WERI-Rb-1 (cell line): ENCODE data around the gene IL1RAPL2.
"Not testable (repeated sequence)": the region's sequence is repeated elsewhere in the genome, so short reads cannot be mapped to it uniquely, and the experiment has no call there.

Source experiments
- DNase-seq: peaks from one replicate; pipeline ENCODE4 v3.0.0-alpha.2; 2020
- H3K27ac ChIP-seq: fragments of 250-450 bp; sonication (Bioruptor Pico); 2 replicates; pipeline ENCODE4 v1.5.1; 2020; ENCODE audit warnings: mild to moderate bottlenecking, moderate library complexity
- H3K27me3 ChIP-seq: fragments of 250-450 bp; sonication (Bioruptor Pico); 2 replicates; pipeline ENCODE4 v1.5.1; 2021; ENCODE audit warnings: mild to moderate bottlenecking, low read depth, moderate library complexity; ENCODE audit not compliant: insufficient read depth, severe bottlenecking
- H3K36me3 ChIP-seq: fragments of 250-450 bp; sonication (Bioruptor Pico); 2 replicates; pipeline ENCODE4 v1.5.1; 2020; ENCODE audit warnings: mild to moderate bottlenecking, moderate library complexity
- H3K4me3 ChIP-seq: 2 replicates; pipeline ENCODE4 v1.5.1; 2011; ENCODE audit warnings: low read depth, mild to moderate bottlenecking, control low read depth, low read length
- H3K9me3 ChIP-seq: fragments of 250-450 bp; sonication (Bioruptor Pico); 2 replicates; pipeline ENCODE4 v1.5.1; 2021; ENCODE audit warnings: mild to moderate bottlenecking, moderate library complexity; ENCODE audit not compliant: severe bottlenecking
- CTCF ChIP-seq: IDR thresholded peaks from 2 replicates; pipeline ENCODE4 v1.5.1; 2011; ENCODE audit warnings: low read depth, mild to moderate bottlenecking, control low read depth, inconsistent platforms, low read length

The IL1RAPL2 gene

GRCh38 chrX:105229146-105229545 lies 663.1 kb downstream of the IL1RAPL2 start:
- no peaks in the 10 kb centered on the region for H3K36me3 ChIP-seq
- H3K9me3 ChIP-seq: no peaks in the 10 kb centered on the region
- TF ChIP-seq CTCF: no peak
- H3K27ac ChIP-seq: no peak overlapping the region
- H3K27me3 ChIP-seq: peaks cover 39% of the 10 kb centered on the region
- H3K4me3 ChIP-seq: no peak overlapping the region
- DNase-seq: no peak

GRCh38 chrX:105237407-105237806 lies 671.4 kb downstream of the IL1RAPL2 start:
- H3K9me3 ChIP-seq, H3K4me3 ChIP-seq, DNase-seq, H3K36me3 ChIP-seq, H3K27ac ChIP-seq: not testable (repeated sequence)
- H3K27me3 ChIP-seq: peaks cover 33% of the 10 kb centered on the region

- Histone ChIP-seq H3K9me3 (no peaks in the 10 kb centered on the region), H3K27me3 (peaks cover 21% of the 10 kb centered on the region), H3K4me3 (no peak overlapping the region), H3K36me3 (no peaks in the 10 kb centered on the region), H3K27ac (no peak overlapping the region)
- DNase-seq: no peak
- TF ChIP-seq CTCF: no peak
Observed at GRCh38 chrX:105241056-105241455, 675.1 kb downstream of the IL1RAPL2 start.

GRCh38 chrX:105260291-105261043 lies 694.5 kb downstream of the IL1RAPL2 start:
- Histone ChIP-seq H3K36me3 (no peaks in the 10 kb centered on the region), H3K27me3 (peaks cover 27% of the 10 kb centered on the region), H3K27ac (no peak overlapping the region), H3K9me3 (no peaks in the 10 kb centered on the region), H3K4me3 (no peak overlapping the region)
- TF ChIP-seq CTCF: 0 out of 2 replicates have a peak, but pooled peaks have one; percentile 17
- DNase-seq: no peak

GRCh38 chrX:105263171-105263570 lies 697.2 kb downstream of the IL1RAPL2 start:
- no peak overlapping the region for H3K27ac ChIP-seq
- no peak for DNase-seq
- peaks cover 31% of the 10 kb centered on the region for H3K27me3 ChIP-seq
- no peaks in the 10 kb centered on the region for H3K9me3 ChIP-seq
- no peak overlapping the region for H3K4me3 ChIP-seq
- no peak for TF ChIP-seq CTCF
- no peaks in the 10 kb centered on the region for H3K36me3 ChIP-seq

GRCh38 chrX:105263801-105264200 lies 697.8 kb downstream of the IL1RAPL2 start:
- H3K27me3 ChIP-seq: peaks cover 33% of the 10 kb centered on the region
- no peaks in the 10 kb centered on the region for H3K36me3 ChIP-seq
- H3K27ac ChIP-seq: no peak overlapping the region
- no peaks in the 10 kb centered on the region for H3K9me3 ChIP-seq
- no peak for TF ChIP-seq CTCF
- no peak for DNase-seq
- H3K4me3 ChIP-seq: no peak overlapping the region
